A549 treated with AZD9567 at 1 μM for 4 hours (cell line): ENCODE measurements around the gene LIF. TPM values are rescaled to one million over a fixed set of nuclear protein-coding genes. Genes with fewer than 3 reads are reported as not detected.

Experiments used
- total RNA-seq: library from RNA; stranded (reverse); fragments of 200-300 nt; extraction: Qiagen RNA extraction; gene quantifications from 5 replicates; pipeline ENCODE4 v1.2.3, GENCODE V29; 2022; ENCODE audit not compliant: insufficient read depth

LIF gene
- 14.1 to 30.4 TPM (median 28.0 TPM) in 5 replicates for total RNA-seq

GRCh38 chr22:30245985-30246813 is at the start of gene LIF:
Gene LIF, minus strand, starts transcription at chr22:30246759. Its CDS starts 64 bp downstream, at chr22:30246695.

GRCh38 chr22:30289141-30289979 is 42.8 kb upstream of the LIF start, which contains the start of gene CASTOR1:
Gene CASTOR1, minus strand, starts transcription at chr22:30289505. Its CDS starts 8 bp downstream, at chr22:30289497.

DNA sequence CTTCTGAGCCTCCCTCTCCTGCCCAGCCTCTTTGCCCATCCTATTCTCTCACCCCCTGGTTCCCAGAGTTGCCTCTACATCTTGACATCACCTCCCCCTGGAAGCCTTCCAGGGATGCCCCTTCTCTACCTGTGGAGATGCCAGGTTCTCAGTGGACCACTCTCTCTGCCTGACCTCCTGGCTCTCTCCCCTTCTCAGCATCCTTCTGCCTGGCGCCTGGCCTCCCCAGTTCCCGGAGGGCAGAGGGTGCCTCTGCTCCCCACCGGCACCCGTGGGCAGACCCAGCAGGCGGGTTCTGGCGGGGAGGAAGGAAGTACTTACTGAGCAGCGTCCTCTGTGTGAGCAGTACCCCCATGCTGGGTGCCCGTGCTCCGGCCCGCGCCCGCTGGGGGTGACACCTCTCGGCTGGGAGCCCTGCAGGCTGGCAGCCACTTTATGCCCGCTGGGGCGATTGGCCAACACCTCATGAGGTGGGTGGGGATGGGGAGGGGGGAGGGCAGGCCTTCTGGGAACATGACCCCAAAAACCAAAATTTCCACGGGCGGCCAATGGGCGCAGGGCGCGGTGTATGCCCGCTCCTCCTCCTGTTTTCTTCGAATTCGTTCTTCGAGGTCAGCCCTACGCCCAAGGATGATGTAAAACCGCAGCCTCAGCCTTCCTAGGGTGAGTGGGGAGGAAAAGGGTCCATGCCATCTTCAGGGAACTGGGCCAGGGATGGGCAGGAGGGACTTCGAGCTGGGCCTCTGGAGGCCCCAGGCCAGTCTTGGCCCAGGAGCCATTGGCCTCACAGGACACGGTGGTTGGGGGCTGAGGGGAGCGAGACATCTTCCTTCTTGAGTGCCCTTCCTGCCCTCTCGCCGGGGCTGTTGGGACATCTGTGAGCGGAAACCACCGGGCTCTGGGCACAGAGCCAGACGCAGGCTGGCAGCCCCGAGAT is 20.2 kb upstream of the LIF start, which contains the start of gene OSM:
Gene OSM, minus strand, starts transcription at position 407 of the 937 bp plus-strand sequence. Its CDS starts 52 bp downstream, at position 355.

Other genes with a start within 250 kb of the LIF start
- gene HORMAD2, start 166.3 kb downstream of the LIF start, total RNA-seq: not detected in 5 replicates
- gene OSM, start 20.1 kb upstream of the LIF start, total RNA-seq: 0.07 TPM in 1 of 5 replicates, not detected in the others
- gene CASTOR1, start 42.7 kb upstream of the LIF start, total RNA-seq: 6.5 to 11.9 TPM (median 6.8 TPM) in 5 replicates
- gene TBC1D10A, start 80.2 kb upstream of the LIF start, total RNA-seq: 9.9 to 14.7 TPM (median 11.0 TPM) in 5 replicates
- 50.9 to 68.2 TPM (median 61.9 TPM) in 5 replicates for gene SF3A1, start 110.1 kb upstream of the LIF start, total RNA-seq
- 3.1 to 3.6 TPM (median 3.3 TPM) in 5 replicates for gene CCDC157, start 110.2 kb upstream of the LIF start, total RNA-seq
- 10.8 to 23.2 TPM (median 21.5 TPM) in 5 replicates for gene RNF215, start 140.7 kb upstream of the LIF start, total RNA-seq
- gene SEC14L2, start 150.3 kb upstream of the LIF start, total RNA-seq: 52.2 to 94.4 TPM (median 77.1 TPM) in 5 replicates
- 64.8 to 68.9 TPM (median 67.0 TPM) in 5 replicates for gene MTFP1, start 179.0 kb upstream of the LIF start, total RNA-seq
- gene SEC14L3, start 225.3 kb upstream of the LIF start, total RNA-seq: not detected in 5 replicates